Right forelimb (tissue), 1 donor: ENCODE measurements around the gene MTREX.

Source experiments
- DNase-seq: peaks from one replicate; pipeline ENCODE4 v3.0.0-alpha.2; 2018

The MTREX gene

GRCh38 chr5:55325621-55326020 lies 17.8 kb downstream of the MTREX start:
- DNase-seq = no peak

GRCh38 chr5:55327281-55327680 lies 19.5 kb downstream of the MTREX start:
- DNase-seq = no peak

- no peak for DNase-seq
These were observed 23.5 kb downstream of the MTREX start for GRCh38 chr5:55331321-55331720.

- DNase-seq = no peak
These were observed 25.2 kb downstream of the MTREX start for GRCh38 chr5:55333017-55333416.

- no peak for DNase-seq
These were observed 26.0 kb downstream of the MTREX start for GRCh38 chr5:55333811-55334210.

GRCh38 chr5:55338092-55338613 lies 30.4 kb downstream of the MTREX start:
- no peak for DNase-seq

GRCh38 chr5:55338810-55339243 lies 31.0 kb downstream of the MTREX start:
- DNase-seq = no peak

GRCh38 chr5:55343107-55343506 lies 35.3 kb downstream of the MTREX start:
- no peak for DNase-seq

- DNase-seq = no peak
These were observed 35.8 kb downstream of the MTREX start for GRCh38 chr5:55343609-55344008.

- DNase-seq = peak; percentile 65
These were observed 36.7 kb downstream of the MTREX start for GRCh38 chr5:55344392-55344992.

- no peak for DNase-seq
These were observed 37.5 kb downstream of the MTREX start for GRCh38 chr5:55345327-55345726.

- no peak for DNase-seq
These were observed 40.0 kb downstream of the MTREX start for GRCh38 chr5:55347786-55348185.

GRCh38 chr5:55350754-55351153 lies 43.0 kb downstream of the MTREX start:
- DNase-seq = no peak

- DNase-seq = no peak
These were observed 49.1 kb downstream of the MTREX start for GRCh38 chr5:55356896-55357295.

GRCh38 chr5:55360190-55360589 lies 52.4 kb downstream of the MTREX start:
- no peak for DNase-seq

- DNase-seq = no peak
These were observed 56.1 kb downstream of the MTREX start for GRCh38 chr5:55363856-55364255.

- no peak for DNase-seq
These were observed 56.8 kb downstream of the MTREX start for GRCh38 chr5:55364537-55365055.

- DNase-seq = no peak
These were observed 62.6 kb downstream of the MTREX start for GRCh38 chr5:55370291-55370925.

GRCh38 chr5:55371145-55371544 lies 63.4 kb downstream of the MTREX start:
- no peak for DNase-seq

GRCh38 chr5:55372130-55372925 lies 64.5 kb downstream of the MTREX start:
- no peak for DNase-seq

GRCh38 chr5:55377810-55378209 lies 70.0 kb downstream of the MTREX start:
- no peak for DNase-seq

- no peak for DNase-seq
These were observed 75.5 kb downstream of the MTREX start for GRCh38 chr5:55383254-55383653.

GRCh38 chr5:55384072-55384471 lies 76.3 kb downstream of the MTREX start:
- no peak for DNase-seq

GRCh38 chr5:55385227-55385626 lies 77.4 kb downstream of the MTREX start:
- DNase-seq = no peak
